ENCODE measurements around the gene AKAP8L. TPM values are rescaled to one million over a fixed set of nuclear protein-coding genes. Genes with fewer than 3 reads are reported as not detected.

AKAP8L gene
- total RNA-seq, 2 donors from 2014 or later, result 190 to 237 TPM

- Mint-ChIP-seq H3K27me3 (ENCODE audit: insufficient read depth) (peaks cover 19% of the 10 kb centered on the region), H3K27ac (no peak overlapping the region), H3K4me3 (no peak overlapping the region), H3K9me3 (no peaks in the 10 kb centered on the region), H3K4me1 (no peaks in the 10 kb centered on the region), H3K36me3 (ENCODE audit: low read depth) (peaks cover 4% of the 10 kb centered on the region)
- WGBS, 2 experiments (ENCODE audit: insufficient coverage in 1 of 2, insufficient read length in 1 of 2), result 81 to 95% methylated on average over 3 to 4 of the region's 4 CpGs
- Histone ChIP-seq H3K9ac (ENCODE audit: extremely low read depth, low read length, poor library complexity, severe bottlenecking) (no peak overlapping the region), H3K27ac (ENCODE audit: low read depth, low read length) (no peak overlapping the region), H3K4me1 (ENCODE audit: control insufficient read depth, insufficient read depth, low read length) (no peaks in the 10 kb centered on the region), H3K9me3 (ENCODE audit: control insufficient read depth, low read length) (no peaks in the 10 kb centered on the region), H3K4me3 (ENCODE audit: low read length) (no peak overlapping the region), H3K36me3 (ENCODE audit: control insufficient read depth, insufficient read depth, low read length) (no peaks in the 10 kb centered on the region), H3K27me3 (ENCODE audit: control insufficient read depth, insufficient read depth, low read length, poor library complexity, severe bottlenecking) (peaks cover 12% of the 10 kb centered on the region)
- no peak for DNase-seq
- no peak for TF ChIP-seq CTCF (conservative IDR thresholded peaks at IDR 0.05)
Measured at GRCh38 chr19:15447057-15447456, 28.3 kb upstream of the AKAP8L start.

GRCh38 chr19:15445807-15446376 is 27.1 kb upstream of the AKAP8L start:
- TF ChIP-seq CTCF (conservative IDR thresholded peaks at IDR 0.05), result no peak
- no peak overlapping the region for H3K4me3 Mint-ChIP-seq
- Histone ChIP-seq H3K27ac (ENCODE audit: low read depth, low read length) (no peak overlapping the region), H3K27me3 (ENCODE audit: control insufficient read depth, insufficient read depth, low read length, poor library complexity, severe bottlenecking) (peaks cover under 1% of the 10 kb centered on the region), H3K9ac (ENCODE audit: extremely low read depth, low read length, poor library complexity, severe bottlenecking) (no peak overlapping the region), H3K36me3 (ENCODE audit: control insufficient read depth, insufficient read depth, low read length) (no peaks in the 10 kb centered on the region), H3K4me1 (ENCODE audit: control insufficient read depth, insufficient read depth, low read length) (no peaks in the 10 kb centered on the region), H3K9me3 (ENCODE audit: control insufficient read depth, low read length) (no peaks in the 10 kb centered on the region), H3K4me3 (ENCODE audit: low read length) (no peak overlapping the region)
- H3K27me3 Mint-ChIP-seq (ENCODE audit: insufficient read depth), result peaks cover 8% of the 10 kb centered on the region
- no peaks in the 10 kb centered on the region for H3K9me3 Mint-ChIP-seq
- WGBS, 2 experiments (ENCODE audit: insufficient coverage in 1 of 2, insufficient read length in 1 of 2), result 86 to 90% methylated on average over 6 to 7 of the region's 7 CpGs
- peaks cover 4% of the 10 kb centered on the region for H3K36me3 Mint-ChIP-seq (ENCODE audit: low read depth)
- no peaks in the 10 kb centered on the region for H3K4me1 Mint-ChIP-seq
- DNase-seq, result no peak
- H3K27ac Mint-ChIP-seq, result no peak overlapping the region

- no peaks in the 10 kb centered on the region for H3K36me3 ChIP-seq (ENCODE audit: control insufficient read depth, insufficient read depth, low read length)
- DNase-seq, result no peak
- H3K27ac ChIP-seq (ENCODE audit: low read depth, low read length), result no peak overlapping the region
- 90% methylated on average over 3 to 9 of the region's 9 CpGs for WGBS, 2 experiments (ENCODE audit: insufficient coverage in 1 of 2, insufficient read length in 1 of 2)
- Mint-ChIP-seq H3K9me3 (no peaks in the 10 kb centered on the region), H3K4me1 (no peaks in the 10 kb centered on the region), H3K27ac (no peak overlapping the region), H3K4me3 (no peak overlapping the region), H3K27me3 (ENCODE audit: insufficient read depth) (peaks cover under 1% of the 10 kb centered on the region), H3K36me3 (ENCODE audit: low read depth) (peaks cover 4% of the 10 kb centered on the region)
- no peak for TF ChIP-seq CTCF (conservative IDR thresholded peaks at IDR 0.05)
- no peaks in the 10 kb centered on the region for H3K4me1 ChIP-seq (ENCODE audit: control insufficient read depth, insufficient read depth, low read length)
- H3K4me3 ChIP-seq (ENCODE audit: low read length), result no peak overlapping the region
- H3K9me3 ChIP-seq (ENCODE audit: control insufficient read depth, low read length), result no peaks in the 10 kb centered on the region
- no peak overlapping the region for H3K9ac ChIP-seq (ENCODE audit: extremely low read depth, low read length, poor library complexity, severe bottlenecking)
- H3K27me3 ChIP-seq (ENCODE audit: control insufficient read depth, insufficient read depth, low read length, poor library complexity, severe bottlenecking), result no peaks in the 10 kb centered on the region
Measured at GRCh38 chr19:15445227-15445605, 26.4 kb upstream of the AKAP8L start.

Measured in endodermal cell (in vitro differentiated cells).